Spleen (tissue), 7 donors: ENCODE measurements around the gene RFX3.

Experiments used
- CTCF ChIP-seq, 11 experiments: fragments of 200-600 bp in 7 of 11; fragments of 450-650 bp in 4 of 11; sonication (generic) in 4 of 11; IDR thresholded peaks in 8 of 11; conservative IDR thresholded peaks in 3 of 11; 1 replicate in 7 of 11; 2 replicates in 4 of 11; pipeline versions ENCODE4 v1.4.0 to v1.8.0; 2016 to 2021; ENCODE audit warnings: antibody characterized with exemption in 11 of 11, inconsistent platforms in 4 of 11, mild to moderate bottlenecking in 1 of 11
- POLR2A ChIP-seq, 3 donors: fragments of 450-650 bp; IDR thresholded peaks; one replicate each; pipeline ENCODE4 v1.5.1; 2017; ENCODE audit warnings: antibody characterized with exemption in 3 of 3, mild to moderate bottlenecking in 1 of 3
- POLR2AphosphoS5 ChIP-seq, 3 donors: sonication (generic); formaldehyde crosslinking; IDR thresholded peaks; one replicate each; pipeline ENCODE4 v1.5.1; 2017; ENCODE audit warnings: antibody characterized with exemption in 3 of 3
- donor health status: DM: no; HTN: no; CAD: no; lungs with moderate emphysema.
- donor health status: DM: no; HTN: no; CAD: no.
- donor health status: DM: no; HTN: no; CAD: no.

- TF ChIP-seq POLR2AphosphoS5 (IDR thresholded peaks at IDR 0.05) (no peak), POLR2A (IDR thresholded peaks at IDR 0.05) (no peak), CTCF (IDR thresholded peaks at IDR 0.05 in 8 of 11, conservative IDR thresholded peaks at IDR 0.05 in 3 of 11) (no peak)
These were observed 254.6 kb downstream of the RFX3 start for GRCh38 chr9:3271157-3271556.
